PC-3 (cell line): ENCODE measurements around the gene USP20. TPM values are rescaled to one million over a fixed set of nuclear protein-coding genes. Genes with fewer than 3 reads are reported as not detected.

ENCODE experiments used
- ATAC-seq: fragments of 200-7000 bp; cut with Tn5 transposase; 2 replicates; pipeline ENCODE4 v1.9.1; 2020; ENCODE audit warnings: mild to moderate bottlenecking, moderate library complexity
- BruUV-seq: library from RNA; stranded (reverse); fragments of 400-500 nt; replicated peaks from 2 replicates; lab custom pipeline; 2021; lab: Mats Ljungman, UMichigan
- CTCF ChIA-PET: fragments of 300-600 bp; sonication (Branson Sonifier 250); formaldehyde crosslinking; loops from one replicate; lab custom pipeline; 2022; ENCODE audit warnings: antibody characterized with exemption; lab: Charles Lee
- POLR2A ChIA-PET: fragments of 300-600 bp; sonication (Branson Sonifier 250); formaldehyde crosslinking; loops from one replicate; lab custom pipeline; 2022; ENCODE audit warnings: antibody characterized with exemption; ENCODE audit not compliant: unreplicated experiment; lab: Charles Lee
- DNase-seq: peaks from one replicate; pipeline ENCODE4 v3.0.0-alpha.2; 2015
- H2AFZ ChIP-seq: fragments of 300-600 bp; sonication (generic); 2 replicates; pipeline ENCODE4 v1.6.0; 2016; ENCODE audit warnings: antibody characterized with exemption, low read length
- H3F3A ChIP-seq: fragments of 300-600 bp; sonication (generic); one replicate; pipeline ENCODE4 v1.6.0; 2017; ENCODE audit warnings: antibody characterized with exemption, low read length, control low read depth, mild to moderate bottlenecking; ENCODE audit not compliant: unreplicated experiment
- H3K27ac ChIP-seq: fragments of 300-600 bp; sonication (generic); 2 replicates; pipeline ENCODE4 v1.5.1; 2016; ENCODE audit warnings: mild to moderate bottlenecking, low read length
- H3K27me3 ChIP-seq: fragments of 300-600 bp; sonication (generic); 2 replicates; pipeline ENCODE4 v1.6.1; 2016; ENCODE audit warnings: low read length, mixed read lengths
- H3K36me3 ChIP-seq: fragments of 300-600 bp; sonication (generic); 2 replicates; pipeline ENCODE4 v1.6.1; 2016; ENCODE audit warnings: low read depth, mixed run types, low read length, mixed read lengths
- H3K4me1 ChIP-seq: fragments of 300-600 bp; sonication (generic); 2 replicates; pipeline ENCODE4 v1.5.1; 2016; ENCODE audit warnings: low read length; ENCODE audit not compliant: insufficient read depth
- H3K4me2 ChIP-seq: fragments of 300-600 bp; sonication (generic); 2 replicates; pipeline ENCODE4 v1.6.0; 2016; ENCODE audit warnings: low read length
- H3K4me3 ChIP-seq: fragments of 300-600 bp; sonication (generic); 2 replicates; pipeline ENCODE4 v1.5.1; 2016; ENCODE audit warnings: mild to moderate bottlenecking, low read length, mixed read lengths
- H3K79me2 ChIP-seq: fragments of 300-600 bp; sonication (generic); 2 replicates; pipeline ENCODE4 v1.6.1; 2017; ENCODE audit warnings: low read length, mixed read lengths
- H3K9ac ChIP-seq: fragments of 300-600 bp; sonication (generic); 2 replicates; pipeline ENCODE4 v1.6.0; 2016; ENCODE audit warnings: mild to moderate bottlenecking, low read length
- H3K9me2 ChIP-seq: fragments of 300-600 bp; sonication (generic); replicated peaks from 2 replicates; pipeline ENCODE4 v1.6.1; 2016; ENCODE audit warnings: mixed run types, low read length, mixed read lengths
- H3K9me3 ChIP-seq: fragments of 300-600 bp; sonication (generic); 2 replicates; pipeline ENCODE4 v1.6.1; 2016; ENCODE audit warnings: low read length, mixed read lengths
- H4K20me1 ChIP-seq: fragments of 300-600 bp; sonication (generic); 2 replicates; pipeline ENCODE4 v1.6.1; 2016; ENCODE audit warnings: low read length, mixed read lengths
- CTCF ChIP-seq: fragments of 300-600 bp; sonication (generic); conservative IDR thresholded peaks from 2 replicates; pipeline ENCODE4 v1.5.1; 2017; ENCODE audit warnings: antibody characterized with exemption, low read depth, mild to moderate bottlenecking, low read length
- EZH2 ChIP-seq: fragments of 300-600 bp; sonication (generic); IDR thresholded peaks from one replicate; pipeline ENCODE4 v1.6.1; 2017; ENCODE audit warnings: antibody characterized with exemption, mild to moderate bottlenecking, low read length; ENCODE audit not compliant: unreplicated experiment
- EZH2phosphoT487 ChIP-seq: fragments of 300-600 bp; sonication (generic); IDR thresholded peaks from 2 replicates; pipeline ENCODE4 v1.6.1; 2018; ENCODE audit warnings: mild to moderate bottlenecking, antibody characterized with exemption, low read length, borderline replicate concordance
- intact Hi-C: fragments of 100-400 bp; cut with micrococcal nuclease; formaldehyde crosslinking; loops from 2 replicates; pipeline ENCODE4 v1.9.0; 2023
- microRNA-seq: library from miRNA; unstranded; fragments of <30 nt; microRNA quantifications from one replicate; pipeline ENCODE4 v1.1.0, GENCODE V29; 2020; ENCODE audit not compliant: unreplicated experiment
- total RNA-seq: library from RNA; depleted of rRNA; stranded (reverse); fragments of >200 nt; gene quantifications from 2 replicates; pipeline ENCODE4 v1.2.3, GENCODE V29; 2014; rRNA removed

USP20 gene
- total RNA-seq, 1 experiment from 2014 or later: 15.0 TPM

GRCh38 chr9:129929496-129930125, 94.4 kb downstream of the USP20 start:
- no TSS peak for BruUV-seq
- 0 out of 2 replicates have a peak, but pooled peaks have one; percentile 16 for TF ChIP-seq CTCF
- no peak for TF ChIP-seq EZH2
- no peak for TF ChIP-seq EZH2phosphoT487
- H3K27me3 ChIP-seq: no peaks in the 10 kb centered on the region
- no peaks in the 10 kb centered on the region for H3K79me2 ChIP-seq
- DNase-seq (peak; percentile 49), ATAC-seq (no peak)
- no peak overlapping the region for H3K4me2 ChIP-seq
- H2AFZ ChIP-seq: no peak overlapping the region
- H3K9me3 ChIP-seq: no peaks in the 10 kb centered on the region
- H3K4me1 ChIP-seq: no peaks in the 10 kb centered on the region
- POLR2A ChIA-PET: no interaction called here
- H3K9me2 ChIP-seq: no peaks in the 10 kb centered on the region
- no peaks in the 10 kb centered on the region; the same call in 1 of the 2 replicates for H3K36me3 ChIP-seq
- CTCF ChIA-PET: no interaction called here
- no peaks in the 10 kb centered on the region for H3F3A ChIP-seq
- H3K27ac ChIP-seq: no peak overlapping the region
- H4K20me1 ChIP-seq: no peaks in the 10 kb centered on the region
- H3K9ac ChIP-seq: no peak overlapping the region
- intact Hi-C loops: no loop called here
- no peak overlapping the region for H3K4me3 ChIP-seq

GRCh38 chr9:129930743-129931142, 95.5 kb downstream of the USP20 start:
- Histone ChIP-seq H3K9me2 (no peaks in the 10 kb centered on the region), H4K20me1 (no peaks in the 10 kb centered on the region), H3K9me3 (no peaks in the 10 kb centered on the region), H3F3A (no peaks in the 10 kb centered on the region), H3K79me2 (no peaks in the 10 kb centered on the region), H3K27ac (no peak overlapping the region), H3K4me3 (no peak overlapping the region), H3K27me3 (no peaks in the 10 kb centered on the region), H3K9ac (no peak overlapping the region), H3K36me3 (no peaks in the 10 kb centered on the region; the same call in 1 of the 2 replicates), H2AFZ (no peak overlapping the region), H3K4me1 (no peaks in the 10 kb centered on the region), H3K4me2 (no peak overlapping the region)
- TF ChIP-seq EZH2: no peak
- no peak for TF ChIP-seq EZH2phosphoT487
- no peak for TF ChIP-seq CTCF
- DNase-seq: no peak
- ChIA-PET POLR2A (no interaction called here), CTCF (no interaction called here)
- intact Hi-C loops: no loop called here
- ATAC-seq: no peak
- no TSS peak for BruUV-seq

Small RNA genes within 50 kb of the gene (microRNA-seq; reads per million reads assigned to microRNA genes)
- gene MIR6855: not detected

Other genes starting within 250 kb of the USP20 start
- not detected in 2 replicates for gene C9orf50, start 214.4 kb upstream of the USP20 start, total RNA-seq
- gene NTMT1, start 209.3 kb upstream of the USP20 start, total RNA-seq: 50.2 and 60.6 TPM in 2 replicates
- gene ASB6, start 193.3 kb upstream of the USP20 start, total RNA-seq: 19.1 and 20.8 TPM in 2 replicates
- gene PRRX2, start 169.8 kb upstream of the USP20 start, total RNA-seq: 0.47 and 1.3 TPM in 2 replicates
- 21.0 and 26.8 TPM in 2 replicates for gene PTGES, start 82.4 kb upstream of the USP20 start, total RNA-seq
- 11.0 and 12.8 TPM in 2 replicates for gene TOR1B, start 32.3 kb upstream of the USP20 start, total RNA-seq
- 28.2 and 29.8 TPM in 2 replicates for gene TOR1A, start 11.3 kb upstream of the USP20 start, total RNA-seq
- gene C9orf78, start 183 bp upstream of the USP20 start, total RNA-seq: 42.4 and 57.4 TPM in 2 replicates
- gene FNBP1, start 207.7 kb downstream of the USP20 start, total RNA-seq: 30.8 and 39.6 TPM in 2 replicates
- 11.4 and 15.4 TPM in 2 replicates for gene GPR107, start 218.4 kb downstream of the USP20 start, total RNA-seq